DND-41 (cell line): ENCODE results near the gene SETBP1.

Experiments used
- ATAC-seq: fragments of 200-7000 bp; cut with Tn5 transposase; 3 replicates; pipeline ENCODE4 v1.9.1; 2021; ENCODE audit warnings: low read depth; ENCODE audit not compliant: insufficient read depth
- DNase-seq: peaks from one replicate; pipeline ENCODE4 v3.0.0-alpha.2; 2020
- H2AFZ ChIP-seq: 2 replicates; pipeline ENCODE4 v1.6.0; 2012; ENCODE audit warnings: low read depth, low read length
- H3K27ac ChIP-seq: 2 replicates; pipeline ENCODE4 v1.5.1; 2012; ENCODE audit warnings: low read length, inconsistent platforms
- H3K27me3 ChIP-seq: fragments of 200-600 bp; sonication (generic); 2 replicates; pipeline ENCODE4 v1.6.0; 2012; ENCODE audit warnings: low read length, mild to moderate bottlenecking, inconsistent platforms; ENCODE audit not compliant: insufficient read depth, poor library complexity
- H3K36me3 ChIP-seq: 2 replicates; pipeline ENCODE4 v1.5.1; 2012; ENCODE audit warnings: low read length, inconsistent platforms; ENCODE audit not compliant: insufficient read depth
- H3K4me1 ChIP-seq: 2 replicates; pipeline ENCODE4 v1.5.1; 2012; ENCODE audit warnings: mild to moderate bottlenecking, low read length; ENCODE audit not compliant: insufficient read depth
- H3K4me2 ChIP-seq: 2 replicates; pipeline ENCODE4 v1.6.0; 2012; ENCODE audit warnings: mild to moderate bottlenecking, moderate library complexity, low read length, inconsistent platforms; ENCODE audit not compliant: insufficient read depth
- H3K4me3 ChIP-seq, 2 experiments: fragments of 200-600 bp in 1 of 2; shearing (Covaris generic) in 1 of 2; 2 replicates each; pipeline ENCODE4 v1.5.1; 2012 to 2016; ENCODE audit warnings: inconsistent platforms in 2 of 2, low read length in 2 of 2, mild to moderate bottlenecking in 2 of 2, low read depth in 1 of 2, moderate library complexity in 1 of 2
- H3K79me2 ChIP-seq: 2 replicates; pipeline ENCODE4 v1.6.0; 2012; ENCODE audit warnings: low read length, inconsistent platforms; ENCODE audit not compliant: insufficient read depth
- H3K9ac ChIP-seq: 2 replicates; pipeline ENCODE4 v1.6.0; 2012; ENCODE audit warnings: low read depth, mild to moderate bottlenecking, inconsistent platforms, low read length, moderate library complexity
- H3K9me3 ChIP-seq: 2 replicates; pipeline ENCODE4 v1.5.1; 2012; ENCODE audit warnings: low read length, moderate library complexity, mild to moderate bottlenecking, inconsistent platforms; ENCODE audit not compliant: insufficient read depth, severe bottlenecking
- H4K20me1 ChIP-seq: 2 replicates; pipeline ENCODE4 v1.6.0; 2012; ENCODE audit warnings: low read length; ENCODE audit not compliant: insufficient read depth
- EZH2 ChIP-seq: IDR thresholded peaks from 3 replicates; pipeline ENCODE4 v1.6.1; 2012; ENCODE audit warnings: borderline replicate concordance, low read depth, mild to moderate bottlenecking, moderate library complexity, low read length, inconsistent platforms; ENCODE audit not compliant: severe bottlenecking
- TF ChIP-seq, protein P1 (sequence below): IDR thresholded peaks from 2 replicates; pipeline ENCODE4 v1.5.1; 2012; ENCODE audit warnings: borderline replicate concordance, low read length, moderate library complexity, mild to moderate bottlenecking; ENCODE audit not compliant: poor library complexity, severe bottlenecking; ENCODE audit errors: extremely low read depth

The SETBP1 gene

GRCh38 chr18:44704135-44704789 is 23.6 kb downstream of the SETBP1 start:
- DNase-seq, result no peak
- no peak for ATAC-seq
- H3K27me3 ChIP-seq, result no peaks in the 10 kb centered on the region
- no peak overlapping the region for H3K4me2 ChIP-seq
- no peak overlapping the region for H2AFZ ChIP-seq
- H3K4me3 ChIP-seq, result no peak overlapping the region
- H3K9ac ChIP-seq, result no peak overlapping the region
- H3K4me1 ChIP-seq, result no peaks in the 10 kb centered on the region
- H3K27ac ChIP-seq, result no peak overlapping the region
- H3K79me2 ChIP-seq, result no peaks in the 10 kb centered on the region
- no peaks in the 10 kb centered on the region for H3K36me3 ChIP-seq
- TF ChIP-seq, protein P1, sequence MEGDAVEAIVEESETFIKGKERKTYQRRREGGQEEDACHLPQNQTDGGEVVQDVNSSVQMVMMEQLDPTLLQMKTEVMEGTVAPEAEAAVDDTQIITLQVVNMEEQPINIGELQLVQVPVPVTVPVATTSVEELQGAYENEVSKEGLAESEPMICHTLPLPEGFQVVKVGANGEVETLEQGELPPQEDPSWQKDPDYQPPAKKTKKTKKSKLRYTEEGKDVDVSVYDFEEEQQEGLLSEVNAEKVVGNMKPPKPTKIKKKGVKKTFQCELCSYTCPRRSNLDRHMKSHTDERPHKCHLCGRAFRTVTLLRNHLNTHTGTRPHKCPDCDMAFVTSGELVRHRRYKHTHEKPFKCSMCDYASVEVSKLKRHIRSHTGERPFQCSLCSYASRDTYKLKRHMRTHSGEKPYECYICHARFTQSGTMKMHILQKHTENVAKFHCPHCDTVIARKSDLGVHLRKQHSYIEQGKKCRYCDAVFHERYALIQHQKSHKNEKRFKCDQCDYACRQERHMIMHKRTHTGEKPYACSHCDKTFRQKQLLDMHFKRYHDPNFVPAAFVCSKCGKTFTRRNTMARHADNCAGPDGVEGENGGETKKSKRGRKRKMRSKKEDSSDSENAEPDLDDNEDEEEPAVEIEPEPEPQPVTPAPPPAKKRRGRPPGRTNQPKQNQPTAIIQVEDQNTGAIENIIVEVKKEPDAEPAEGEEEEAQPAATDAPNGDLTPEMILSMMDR, result no peak
- TF ChIP-seq EZH2, result no peak
- H4K20me1 ChIP-seq, result no peaks in the 10 kb centered on the region
- H3K9me3 ChIP-seq, result no peaks in the 10 kb centered on the region

GRCh38 chr18:44705075-44705675 is 24.5 kb downstream of the SETBP1 start:
- Histone ChIP-seq H3K27ac (no peak overlapping the region), H3K36me3 (no peaks in the 10 kb centered on the region), H3K4me3 (no peak overlapping the region), H3K9ac (no peak overlapping the region), H2AFZ (no peak overlapping the region), H3K9me3 (no peaks in the 10 kb centered on the region), H3K79me2 (no peaks in the 10 kb centered on the region), H3K4me1 (no peaks in the 10 kb centered on the region), H3K27me3 (no peaks in the 10 kb centered on the region), H3K4me2 (no peak overlapping the region), H4K20me1 (no peaks in the 10 kb centered on the region)
- TF ChIP-seq EZH2, result no peak
- TF ChIP-seq, protein P1, result no peak
- ATAC-seq, result no peak
- no peak for DNase-seq

GRCh38 chr18:44708451-44709083 is 27.9 kb downstream of the SETBP1 start:
- H3K4me1 ChIP-seq, result no peaks in the 10 kb centered on the region
- H3K9me3 ChIP-seq, result no peaks in the 10 kb centered on the region
- H3K27ac ChIP-seq, result no peak overlapping the region
- ATAC-seq, result no peak
- TF ChIP-seq, protein P1, result no peak
- TF ChIP-seq EZH2, result no peak
- no peak overlapping the region for H3K4me2 ChIP-seq
- no peak for DNase-seq
- H3K4me3 ChIP-seq, result no peak overlapping the region
- H3K36me3 ChIP-seq, result no peaks in the 10 kb centered on the region
- no peaks in the 10 kb centered on the region for H4K20me1 ChIP-seq
- H2AFZ ChIP-seq, result no peak overlapping the region
- H3K9ac ChIP-seq, result no peak overlapping the region
- no peaks in the 10 kb centered on the region for H3K27me3 ChIP-seq
- no peaks in the 10 kb centered on the region for H3K79me2 ChIP-seq
